NCI-H2196 treated with DMSO at 0.1 percent for 48 hours (cell line): ENCODE measurements around the gene CCSER2.
"Not testable (repeated sequence)": the region's sequence is repeated elsewhere in the genome, so short reads cannot be mapped to it uniquely, and the experiment has no call there.

Experiments
- DNase-seq: peaks from one replicate; lab custom pipeline; 2025; ENCODE audit not compliant: unreplicated experiment; lab: John Stamatoyannopoulos, UW

CCSER2 gene

GRCh38 chr10:84432891-84433290 is 104.5 kb downstream of the CCSER2 start:
- DNase-seq, result no peak

GRCh38 chr10:84440781-84441180 is 112.4 kb downstream of the CCSER2 start:
- no peak for DNase-seq

- no peak for DNase-seq
These were observed 119.5 kb downstream of the CCSER2 start for GRCh38 chr10:84447701-84448400.

- DNase-seq, result not testable (repeated sequence)
These were observed 121.0 kb downstream of the CCSER2 start for GRCh38 chr10:84449351-84449750.

GRCh38 chr10:84452003-84452402 is 123.6 kb downstream of the CCSER2 start:
- no peak for DNase-seq

GRCh38 chr10:84453303-84453702 is 124.9 kb downstream of the CCSER2 start:
- no peak for DNase-seq

- DNase-seq, result no peak
These were observed 127.7 kb downstream of the CCSER2 start for GRCh38 chr10:84456126-84456525.

- DNase-seq, result no peak
These were observed 132.1 kb downstream of the CCSER2 start for GRCh38 chr10:84460520-84460919.

GRCh38 chr10:84469470-84469869 is 141.1 kb downstream of the CCSER2 start:
- DNase-seq, result no peak

- DNase-seq, result no peak
These were observed 144.7 kb downstream of the CCSER2 start for GRCh38 chr10:84473136-84473535.

GRCh38 chr10:84477398-84478128 is 149.2 kb downstream of the CCSER2 start:
- DNase-seq, result no peak

GRCh38 chr10:84478151-84478550 is 149.8 kb downstream of the CCSER2 start:
- DNase-seq, result no peak

- DNase-seq, result no peak
These were observed 150.3 kb downstream of the CCSER2 start for GRCh38 chr10:84478679-84479078.

- DNase-seq, result no peak
These were observed 156.2 kb downstream of the CCSER2 start for GRCh38 chr10:84484541-84484940.

GRCh38 chr10:84493361-84493760 is 165.0 kb downstream of the CCSER2 start:
- no peak for DNase-seq

GRCh38 chr10:84493951-84494848 is 165.8 kb downstream of the CCSER2 start:
- DNase-seq, result no peak

- no peak for DNase-seq
These were observed 166.4 kb downstream of the CCSER2 start for GRCh38 chr10:84494849-84495180.

GRCh38 chr10:84497978-84498377 is 169.6 kb downstream of the CCSER2 start:
- DNase-seq, result no peak

- not testable (repeated sequence) for DNase-seq
These were observed 170.7 kb downstream of the CCSER2 start for GRCh38 chr10:84499039-84499438.

- no peak for DNase-seq
These were observed 171.5 kb downstream of the CCSER2 start for GRCh38 chr10:84499846-84500245.

GRCh38 chr10:84510121-84510520 is 181.7 kb downstream of the CCSER2 start:
- DNase-seq, result no peak

GRCh38 chr10:84511106-84511505 is 182.7 kb downstream of the CCSER2 start:
- DNase-seq, result no peak
